ENCODE measurements around the gene SSX2.
"Not testable (repeated sequence)": the region's sequence is repeated elsewhere in the genome, so short reads cannot be mapped to it uniquely, and the experiment has no call there.

Gene SSX2, protein sequence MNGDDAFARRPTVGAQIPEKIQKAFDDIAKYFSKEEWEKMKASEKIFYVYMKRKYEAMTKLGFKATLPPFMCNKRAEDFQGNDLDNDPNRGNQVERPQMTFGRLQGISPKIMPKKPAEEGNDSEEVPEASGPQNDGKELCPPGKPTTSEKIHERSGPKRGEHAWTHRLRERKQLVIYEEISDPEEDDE

DNA sequence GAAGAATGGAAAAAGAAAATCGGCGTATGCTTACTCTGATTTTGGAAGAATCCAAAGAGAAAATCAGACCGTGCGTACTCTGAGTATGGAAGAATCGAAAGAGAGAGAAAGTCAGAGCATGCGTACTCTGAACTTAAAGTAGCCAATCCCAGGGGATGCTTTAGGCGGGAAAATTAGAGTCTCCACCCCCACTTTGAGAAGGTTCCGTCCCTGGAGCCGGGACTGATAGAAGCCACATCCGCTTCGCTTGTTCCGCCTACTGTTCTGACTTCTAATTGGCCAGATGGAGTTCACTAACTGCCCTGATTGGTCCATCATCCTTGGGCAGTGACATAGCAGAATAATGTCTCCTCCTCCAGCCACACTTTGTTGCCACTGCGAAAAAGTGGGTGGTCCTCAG, at the start of gene SSX2:
TSS of gene SSX2 (minus strand) at position 101 of the 400 bp plus-strand sequence. CDS start 1,429 bp downstream, outside the sequence.
- not testable (repeated sequence) for DNase-seq

DNA sequence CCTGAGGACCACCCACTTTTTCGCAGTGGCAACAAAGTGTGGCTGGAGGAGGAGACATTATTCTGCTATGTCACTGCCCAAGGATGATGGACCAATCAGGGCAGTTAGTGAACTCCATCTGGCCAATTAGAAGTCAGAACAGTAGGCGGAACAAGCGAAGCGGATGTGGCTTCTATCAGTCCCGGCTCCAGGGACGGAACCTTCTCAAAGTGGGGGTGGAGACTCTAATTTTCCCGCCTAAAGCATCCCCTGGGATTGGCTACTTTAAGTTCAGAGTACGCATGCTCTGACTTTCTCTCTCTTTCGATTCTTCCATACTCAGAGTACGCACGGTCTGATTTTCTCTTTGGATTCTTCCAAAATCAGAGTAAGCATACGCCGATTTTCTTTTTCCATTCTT, 44.0 kb upstream of the SSX2 start, which contains the start of gene SSX2B:
TSS of gene SSX2B (plus strand) at position 301 of the 400 bp plus-strand sequence. CDS start 1,429 bp downstream, outside the sequence.
- DNase-seq, result not testable (repeated sequence)

- DNase-seq, result not testable (repeated sequence)
Observed at GRCh38 chrX:52692034-52692433, 14.9 kb downstream of the SSX2 start.

DNA sequence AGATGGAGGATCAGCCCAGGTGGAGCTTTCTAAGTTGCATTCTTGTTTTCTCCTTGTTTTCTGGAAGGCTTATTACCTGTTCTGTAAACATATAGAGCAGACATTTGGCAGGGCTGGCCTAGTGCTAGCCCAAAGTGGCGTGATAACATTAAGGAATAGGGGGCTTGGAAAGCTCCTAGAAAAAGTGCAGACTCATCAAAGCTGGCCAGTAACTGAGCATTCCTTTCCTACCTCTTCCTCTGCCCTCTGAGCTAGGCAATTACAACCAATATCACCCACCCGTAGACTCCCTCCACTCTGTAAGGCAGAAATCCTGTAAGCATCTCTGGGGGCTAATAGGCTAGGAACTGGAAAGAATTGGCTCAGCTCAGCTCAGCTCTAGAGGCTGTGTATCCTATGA, 44.8 kb downstream of the SSX2 start:
- not testable (repeated sequence) for DNase-seq

DNA sequence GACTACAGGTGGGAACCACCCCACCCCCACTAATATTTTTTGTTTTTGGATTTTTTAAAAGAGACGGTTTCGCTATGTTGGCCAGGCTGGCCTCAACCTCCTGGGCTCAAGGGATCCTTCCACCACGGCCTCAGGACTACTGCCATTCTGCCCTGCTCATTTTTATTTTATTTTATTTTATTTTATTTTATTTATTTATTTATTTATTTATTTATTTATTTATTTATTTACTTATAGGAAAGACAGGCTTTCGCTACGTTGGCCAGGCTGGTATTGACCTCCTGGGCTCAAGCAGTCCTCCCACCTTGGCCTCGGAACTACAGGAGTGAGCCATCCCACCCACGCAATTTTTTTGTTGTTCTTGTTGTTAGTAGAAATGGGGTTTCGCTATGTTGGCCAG, 51.5 kb downstream of the SSX2 start:
- not testable (repeated sequence) for DNase-seq

- not testable (repeated sequence) for DNase-seq
Observed at GRCh38 chrX:52654800-52655199, 52.2 kb downstream of the SSX2 start, which contains the start of gene SSX7. SSX7 (minus strand) TSS chrX:52654900; CDS start chrX:52653472, 1,428 bp downstream.

- not testable (repeated sequence) for DNase-seq
Observed at GRCh38 chrX:52650676-52651075, 56.3 kb downstream of the SSX2 start.

- DNase-seq, result not testable (repeated sequence)
Observed at GRCh38 chrX:52648956-52649355, 58.0 kb downstream of the SSX2 start.
